Epithelial cell of prostate (primary cell): ENCODE results near the gene ALDH9A1.
"Not testable (repeated sequence)": the region's sequence is repeated elsewhere in the genome, so short reads cannot be mapped to it uniquely, and the experiment has no call there.

ENCODE experiments used
- DNase-seq: peaks from one replicate; pipeline ENCODE4 v3.0.0-alpha.2; 2011; ENCODE audit warnings: low read depth, low spot score
- H3K27ac ChIP-seq: fragments of 450-650 bp; 2 replicates; pipeline ENCODE4 v1.5.1; 2017; ENCODE audit warnings: mild to moderate bottlenecking

Gene ALDH9A1

DNA sequence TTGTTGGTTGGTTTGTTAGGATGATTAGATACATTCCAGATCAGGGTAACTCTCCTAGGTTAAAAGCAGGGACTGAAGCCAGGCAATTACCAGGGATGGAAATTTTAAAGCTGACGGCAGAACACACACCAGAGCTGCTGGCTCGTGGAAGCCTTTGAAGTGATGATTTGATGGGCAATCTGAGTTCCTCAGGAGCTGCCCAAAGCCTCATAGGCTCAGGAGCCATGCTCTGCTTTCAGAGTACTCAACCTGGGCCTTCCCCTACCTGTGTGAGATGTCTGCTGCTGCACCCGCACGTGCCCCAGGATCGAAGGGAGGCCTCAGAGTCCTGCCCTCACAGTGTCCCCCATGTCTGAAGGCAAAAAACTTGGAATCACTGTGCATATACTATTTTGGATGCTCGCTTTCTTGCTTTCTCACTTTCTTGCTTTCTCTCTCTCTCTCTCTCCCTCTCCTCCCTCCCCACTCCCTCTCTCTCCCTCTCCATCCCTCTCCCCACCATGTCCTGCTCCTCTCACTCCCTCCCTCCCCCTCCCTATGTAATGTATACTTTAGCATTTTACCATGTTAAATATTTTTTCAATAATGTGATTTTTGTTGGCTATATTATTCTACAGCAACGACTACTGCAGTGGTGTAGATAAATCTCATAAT is 49.3 kb downstream of the ALDH9A1 start:
- DNase-seq, result no peak
- no peak overlapping the region for H3K27ac ChIP-seq

DNA sequence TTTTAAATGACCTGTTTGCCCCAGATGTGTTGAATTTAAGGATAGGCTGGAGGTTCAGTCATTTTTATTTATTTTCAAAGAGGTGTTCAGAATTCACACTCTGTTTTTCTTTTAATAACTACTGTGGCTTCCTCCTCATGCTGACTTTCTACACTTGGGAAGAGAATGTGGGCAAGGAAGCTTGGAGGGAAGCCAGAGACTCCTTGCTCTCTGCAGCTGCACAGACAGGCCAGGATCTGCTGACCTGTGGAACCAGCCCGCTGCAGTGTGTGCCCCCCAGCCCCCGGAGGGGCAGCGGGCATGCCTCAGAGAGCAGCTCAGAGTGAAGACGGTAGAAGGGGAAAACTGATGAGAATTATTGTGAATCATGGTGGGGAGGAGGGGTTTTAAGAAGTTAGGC is 50.4 kb downstream of the ALDH9A1 start:
- H3K27ac ChIP-seq, result no peak overlapping the region
- DNase-seq, result no peak

- DNase-seq, result no peak
- no peak overlapping the region for H3K27ac ChIP-seq
Observed at GRCh38 chr1:165647517-165647916, 50.8 kb downstream of the ALDH9A1 start.

DNA sequence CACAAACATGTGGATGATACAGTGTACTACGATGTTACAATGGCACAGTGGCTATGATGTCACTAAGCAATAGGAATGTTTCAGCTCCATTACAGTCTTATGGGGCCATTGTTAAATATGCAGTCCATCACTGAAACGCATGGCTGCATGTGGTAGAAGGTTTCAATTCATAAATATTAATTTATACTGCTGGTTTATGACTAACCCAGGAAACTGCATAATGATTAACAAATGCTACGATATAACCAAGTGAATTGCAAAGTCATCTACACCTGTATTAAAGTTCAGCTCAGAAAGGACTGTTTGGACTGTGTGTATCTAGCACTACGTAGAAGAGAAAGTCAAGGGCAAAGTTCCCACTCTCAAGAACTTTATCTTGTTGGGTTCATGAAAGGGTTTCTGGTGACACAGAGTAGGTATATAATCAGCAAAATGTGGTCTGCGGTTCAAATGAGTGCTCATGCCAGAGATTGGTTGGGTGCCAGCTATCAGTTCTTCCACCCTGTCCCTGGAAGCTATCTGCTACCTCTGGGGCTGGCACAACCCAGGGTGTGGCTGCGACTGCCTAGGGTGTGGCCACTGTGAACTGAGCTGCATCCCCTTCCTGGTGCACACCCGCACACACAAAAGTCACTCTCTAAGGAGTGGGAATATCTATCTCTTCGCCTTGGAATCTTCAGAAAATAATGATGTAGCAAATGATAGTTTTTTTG is 52.6 kb downstream of the ALDH9A1 start:
- DNase-seq, result no peak

GRCh38 chr1:165644064-165644735 is 54.2 kb downstream of the ALDH9A1 start:
- no peak overlapping the region for H3K27ac ChIP-seq
- DNase-seq, result no peak

More for the DNA sequence above, 52.6 kb downstream of the ALDH9A1 start:
- no peak overlapping the region for H3K27ac ChIP-seq

DNA sequence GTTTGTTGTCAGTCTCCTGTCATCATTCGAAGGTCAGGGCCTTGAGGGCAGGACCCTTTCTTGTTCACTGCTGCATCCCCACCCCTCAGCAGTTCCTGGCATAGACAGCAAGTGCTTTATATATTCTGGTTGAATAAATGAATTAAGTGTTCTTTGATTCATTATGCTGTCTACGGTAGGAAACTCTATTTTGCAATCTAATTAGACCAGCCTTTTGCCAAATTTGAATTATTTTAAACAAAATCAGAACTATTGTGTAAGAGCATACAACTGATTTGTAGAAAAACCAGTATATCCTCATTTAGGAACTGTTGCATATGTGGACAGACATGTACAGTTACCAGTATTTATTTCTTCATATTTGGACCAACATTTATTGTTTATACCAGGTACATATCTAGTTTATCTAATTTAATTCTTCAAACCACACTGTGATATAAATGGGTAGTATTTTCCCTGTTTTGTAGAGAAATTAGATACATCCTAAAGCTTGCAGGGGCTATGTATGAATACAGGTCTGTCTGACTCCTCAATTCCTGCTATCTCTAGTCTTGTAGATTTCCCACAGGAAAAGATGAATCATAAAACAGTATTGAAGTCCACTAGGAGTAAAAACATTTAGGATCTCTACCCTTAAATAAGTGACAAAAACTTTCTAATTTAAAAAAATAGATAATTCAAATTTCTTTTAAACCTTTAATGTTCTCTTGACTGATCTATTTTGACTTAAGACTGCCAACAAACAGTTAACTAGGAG is 57.0 kb downstream of the ALDH9A1 start:
- DNase-seq, result no peak
- no peak overlapping the region for H3K27ac ChIP-seq

DNA sequence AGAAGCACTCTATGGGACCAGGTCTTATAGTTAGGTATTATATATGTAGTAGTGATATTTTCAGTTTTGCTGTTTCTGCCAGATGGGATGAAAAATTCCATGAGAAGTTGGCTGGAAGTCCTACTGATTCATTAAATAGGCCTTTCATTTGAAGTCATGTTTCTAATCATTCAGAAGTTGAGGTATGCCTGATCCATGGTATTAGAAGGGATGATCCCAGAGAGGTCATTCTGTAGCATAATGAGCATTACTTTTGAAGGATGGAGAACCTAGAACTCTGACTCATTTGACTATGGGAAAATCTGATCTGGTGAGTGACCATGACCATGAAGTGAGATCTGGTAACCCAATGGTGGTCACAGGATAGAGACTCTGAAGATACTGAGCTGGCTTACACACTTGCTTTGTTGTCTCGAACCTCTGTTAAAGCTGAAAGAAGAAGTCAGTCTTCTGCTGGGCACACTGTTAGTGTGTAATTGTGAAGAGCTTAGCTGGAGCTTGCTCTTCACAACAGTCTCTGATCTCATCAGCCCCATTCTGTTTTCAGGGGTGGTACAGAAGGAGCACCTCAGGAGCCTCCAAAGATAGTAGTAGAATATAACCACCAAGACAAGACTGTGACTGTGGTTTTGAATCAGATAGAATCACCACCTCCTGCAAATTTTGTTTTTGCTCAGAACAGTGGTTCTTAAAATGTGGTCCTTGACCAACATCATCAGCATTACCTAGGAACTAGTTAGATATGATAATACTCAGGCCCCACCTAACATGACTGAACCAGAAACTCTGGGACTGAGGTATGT is 58.3 kb downstream of the ALDH9A1 start:
- H3K27ac ChIP-seq, result no peak overlapping the region
- no peak for DNase-seq

GRCh38 chr1:165638211-165638610 is 60.2 kb downstream of the ALDH9A1 start:
- H3K27ac ChIP-seq, DNase-seq: not testable (repeated sequence)

DNA sequence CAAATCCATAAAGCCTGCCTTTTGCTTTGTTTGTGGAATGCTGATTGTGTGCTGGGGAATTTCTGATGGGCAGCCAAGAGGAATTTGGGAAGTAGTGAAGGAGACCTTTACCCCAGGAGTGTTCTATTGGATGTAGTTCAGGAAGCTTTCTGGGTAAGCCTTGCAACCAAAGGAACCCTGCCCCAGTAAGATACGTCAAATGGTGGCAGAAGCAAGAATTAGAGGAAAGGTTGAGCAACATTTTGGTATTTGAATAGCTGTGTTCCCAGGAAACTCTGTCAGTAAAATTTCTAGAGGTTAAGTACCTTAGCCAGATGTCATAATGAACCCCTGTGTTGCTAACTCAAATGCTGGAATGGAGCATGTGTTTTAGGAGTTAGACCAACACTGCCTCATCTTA is 60.9 kb downstream of the ALDH9A1 start:
- DNase-seq, result no peak
- H3K27ac ChIP-seq, result no peak overlapping the region

- no peak for DNase-seq
- H3K27ac ChIP-seq, result no peak overlapping the region
Observed at GRCh38 chr1:165635823-165636222, 62.5 kb downstream of the ALDH9A1 start.

DNA sequence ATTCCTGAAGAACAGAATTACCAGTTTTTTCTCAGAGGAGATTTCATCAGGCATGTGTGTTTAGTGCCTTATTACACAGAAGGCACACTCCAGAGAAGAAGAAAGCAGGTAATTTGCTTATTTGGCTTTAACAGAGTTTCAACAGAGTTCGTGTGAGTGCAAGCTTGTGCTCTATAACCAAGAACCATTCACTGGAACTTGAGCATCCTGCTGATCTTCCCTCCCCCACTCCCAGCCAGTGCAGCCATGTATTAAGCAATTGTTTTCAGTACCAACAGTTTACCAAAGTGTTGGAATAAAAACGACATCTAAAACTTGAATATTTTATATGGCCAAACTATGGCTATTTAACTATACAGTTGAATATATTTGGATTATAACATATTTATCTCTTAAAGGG is 63.0 kb downstream of the ALDH9A1 start:
- no peak overlapping the region for H3K27ac ChIP-seq
- DNase-seq, result no peak

- H3K27ac ChIP-seq, result no peak overlapping the region
- DNase-seq, result no peak
Observed at GRCh38 chr1:165634154-165634921, 64.0 kb downstream of the ALDH9A1 start.

DNA sequence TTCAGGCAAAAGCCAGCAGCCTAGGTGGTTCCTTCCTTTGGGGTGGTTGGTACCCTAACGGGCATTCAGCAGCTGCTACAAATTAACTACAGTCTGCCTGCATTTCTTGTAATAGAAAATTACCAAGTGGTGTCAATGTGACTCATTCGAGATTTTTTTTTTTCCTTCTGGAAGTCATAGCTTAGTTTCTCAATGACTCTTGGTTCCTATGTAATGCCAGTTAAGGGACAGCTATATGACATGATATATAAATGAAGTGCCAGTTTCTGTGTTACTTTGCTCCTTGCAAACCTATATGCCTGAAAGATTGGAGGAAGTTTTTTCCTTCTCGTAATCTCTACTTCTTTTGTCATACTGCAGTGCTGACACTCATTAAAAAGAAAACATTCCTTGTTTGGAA is 64.7 kb downstream of the ALDH9A1 start:
- no peak overlapping the region for H3K27ac ChIP-seq
- DNase-seq, result no peak

GRCh38 chr1:165632491-165632890 is 65.9 kb downstream of the ALDH9A1 start:
- H3K27ac ChIP-seq, result peak overlapping the region; percentile 87
- DNase-seq, result no peak

- no peak for DNase-seq
- peak overlapping the region; percentile 87 for H3K27ac ChIP-seq
Observed at GRCh38 chr1:165632152-165632469, 66.3 kb downstream of the ALDH9A1 start.

DNA sequence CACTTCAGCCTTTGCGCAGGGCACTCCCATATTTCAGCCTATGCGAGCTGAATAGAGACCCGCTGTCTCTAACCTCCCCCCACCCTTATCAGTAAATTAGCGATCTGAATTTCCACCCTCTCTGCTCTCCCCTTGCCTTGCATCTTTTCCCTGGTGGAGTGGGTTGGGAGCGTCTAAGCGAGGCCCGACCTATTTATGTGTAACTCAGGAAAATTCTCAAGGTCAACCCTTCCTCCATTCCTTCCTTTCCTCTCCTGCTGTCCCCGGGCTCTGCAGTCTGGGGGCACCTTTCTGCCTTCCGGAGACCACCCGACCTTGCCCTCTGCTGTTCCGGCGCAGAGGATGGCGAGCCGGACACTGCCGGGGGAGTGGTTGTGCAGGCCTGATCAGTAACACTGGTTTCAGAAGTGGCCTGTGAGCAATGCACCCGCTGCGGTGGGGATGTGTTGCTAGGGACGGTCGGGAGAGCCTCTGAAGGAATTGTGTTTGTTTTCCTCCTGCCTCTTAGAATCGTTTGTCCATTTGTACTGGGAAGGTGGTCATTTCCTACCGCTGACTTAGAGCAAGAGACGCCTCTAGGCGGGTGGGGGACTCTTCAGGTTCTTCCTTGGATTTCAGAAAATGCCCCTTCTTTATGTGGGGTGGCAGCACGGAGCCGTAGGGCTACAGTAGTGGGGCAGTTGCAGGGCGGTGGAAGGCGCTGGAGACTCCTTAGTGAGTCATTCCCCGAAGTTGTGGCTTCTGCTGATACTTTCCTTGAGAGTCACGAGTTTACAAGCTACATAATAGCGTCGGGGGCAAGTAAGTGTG is 66.8 kb downstream of the ALDH9A1 start:
- peak; percentile 54 for DNase-seq
- H3K27ac ChIP-seq, result peak overlapping the region; percentile 87

DNA sequence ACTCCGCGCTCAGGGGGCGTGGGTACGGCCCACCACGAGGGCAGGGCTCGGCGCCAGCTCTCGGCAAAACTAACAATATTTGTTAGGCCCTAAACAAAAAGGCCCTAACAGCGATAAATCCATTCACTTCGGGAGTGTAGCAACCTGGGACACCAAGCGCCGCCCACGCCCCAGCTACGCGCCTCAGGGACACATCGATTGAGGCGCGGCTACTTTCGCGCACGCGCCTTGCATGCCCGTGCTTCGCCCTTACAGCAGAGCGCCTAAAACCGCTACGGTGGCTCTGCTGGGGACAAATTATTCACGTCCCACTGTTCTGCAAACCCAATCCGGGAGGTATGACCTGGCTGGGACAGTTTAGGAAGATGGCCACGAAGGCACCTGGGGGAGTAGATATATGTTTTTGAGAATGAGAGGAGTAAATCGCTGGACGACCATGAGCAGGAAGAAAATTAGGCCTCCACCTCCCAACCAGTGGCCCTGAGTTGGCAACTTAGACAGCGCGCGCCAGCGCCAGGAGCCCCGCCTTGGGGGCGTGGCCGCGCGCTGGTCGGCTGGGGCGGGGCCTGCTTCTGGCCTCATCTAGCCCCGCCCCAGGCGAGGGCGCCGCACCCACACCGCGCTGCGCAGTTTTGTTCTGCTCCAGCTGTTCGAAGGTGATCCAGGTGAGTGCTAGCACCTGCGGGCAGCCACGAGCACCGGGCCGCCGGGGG is 67.6 kb downstream of the ALDH9A1 start, which contains the start of gene MGST3:
TSS of gene MGST3 (plus strand) at position 606 of the 713 bp plus-strand sequence. CDS start 18,614 bp downstream, outside the sequence.
- peak within 1 kb of the TSS; percentile 87 for H3K27ac ChIP-seq
- peak; percentile 82 for DNase-seq
